ENCODE data around the gene HDDC2.

HDDC2 gene

DNA sequence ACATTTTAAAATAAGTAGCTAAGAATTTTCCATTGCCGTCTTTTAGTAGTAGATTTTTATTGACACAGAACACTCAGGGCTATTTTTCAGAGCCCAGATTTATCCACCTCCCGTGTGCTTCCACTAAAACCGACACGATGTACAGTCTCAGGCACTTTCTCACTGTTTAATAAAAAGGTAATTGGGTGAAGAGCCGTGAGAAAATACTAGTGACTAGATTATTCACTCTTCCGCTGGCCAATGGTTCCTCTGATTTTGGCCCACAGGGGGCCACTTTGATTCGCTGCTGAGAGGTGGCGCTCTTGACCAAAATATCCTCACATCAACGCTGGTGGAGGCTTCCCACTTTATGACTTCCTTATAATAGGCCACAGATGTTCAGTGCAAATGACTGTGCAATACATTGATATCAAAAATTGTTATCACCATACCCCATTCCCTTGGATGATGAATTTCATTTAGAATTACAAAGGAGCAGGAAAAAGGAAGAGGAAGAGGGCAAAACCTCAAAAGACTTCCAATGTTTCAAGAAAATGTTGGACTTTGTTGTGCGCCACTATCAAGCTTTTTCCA lies 12.3 kb upstream of the HDDC2 start:
- no peaks in the 10 kb centered on the region for H3K9me3 Mint-ChIP-seq
- H3K4me1 Mint-ChIP-seq, result no peaks in the 10 kb centered on the region
- H3K27ac Mint-ChIP-seq, result no peak overlapping the region
- peak; percentile 79 for ATAC-seq
- H3K27me3 Mint-ChIP-seq, result peaks cover 5% of the 10 kb centered on the region
- H3K4me3 Mint-ChIP-seq, result no peak overlapping the region
- H3K36me3 Mint-ChIP-seq (ENCODE audit: low read depth), result no peaks in the 10 kb centered on the region
- DNase-seq, result peak; percentile 42

DNA sequence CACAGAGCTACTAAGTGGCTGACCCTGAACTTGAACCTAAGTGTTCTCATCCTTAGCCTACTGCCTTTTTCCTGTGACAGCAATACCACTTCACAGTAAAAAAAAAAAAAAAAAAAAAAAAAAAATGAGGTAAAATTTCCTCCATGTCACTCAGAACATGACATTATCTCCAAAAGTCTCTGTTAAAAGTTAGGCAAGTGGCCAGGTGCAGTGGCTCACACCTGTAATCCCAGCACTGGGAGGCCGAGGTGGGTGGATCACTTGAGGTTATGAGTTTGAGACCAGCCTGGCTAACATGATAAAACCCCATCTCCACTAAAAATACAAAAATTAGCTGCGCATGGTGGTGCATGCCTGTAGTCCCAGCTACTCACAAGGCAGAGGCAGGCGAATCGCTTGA lies 11.2 kb upstream of the HDDC2 start:
- Mint-ChIP-seq H3K36me3 (ENCODE audit: low read depth) (no peaks in the 10 kb centered on the region), H3K9me3 (no peaks in the 10 kb centered on the region), H3K27ac (no peak overlapping the region), H3K4me1 (peaks cover 3% of the 10 kb centered on the region), H3K4me3 (no peak overlapping the region), H3K27me3 (peaks cover 6% of the 10 kb centered on the region)
- DNase-seq, result no peak
- no peak for ATAC-seq

DNA sequence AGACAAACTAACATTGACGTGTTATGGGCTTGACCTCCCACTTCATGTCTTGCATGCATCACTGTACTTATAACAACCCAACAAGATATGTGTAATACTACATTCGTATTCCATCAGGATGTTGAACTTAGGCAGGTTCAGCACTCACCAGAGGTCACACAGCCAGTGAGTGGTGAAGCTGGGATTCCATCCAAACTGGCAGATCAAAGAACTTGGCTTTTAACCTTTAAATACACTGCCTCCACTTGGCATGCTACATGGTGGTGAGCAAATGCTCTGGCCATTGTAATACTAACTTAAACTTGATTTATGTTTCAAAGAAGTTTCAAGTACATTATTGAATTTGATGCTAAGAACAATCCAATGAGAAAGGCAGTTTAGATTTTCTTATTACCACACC lies 10.7 kb upstream of the HDDC2 start:
- H3K36me3 Mint-ChIP-seq (ENCODE audit: low read depth), result no peaks in the 10 kb centered on the region
- H3K4me3 Mint-ChIP-seq, result no peak overlapping the region
- no peaks in the 10 kb centered on the region for H3K9me3 Mint-ChIP-seq
- no peak for DNase-seq
- ATAC-seq, result no peak
- peaks cover 4% of the 10 kb centered on the region for H3K27me3 Mint-ChIP-seq
- H3K27ac Mint-ChIP-seq, result no peak overlapping the region
- peaks cover 6% of the 10 kb centered on the region for H3K4me1 Mint-ChIP-seq

DNA sequence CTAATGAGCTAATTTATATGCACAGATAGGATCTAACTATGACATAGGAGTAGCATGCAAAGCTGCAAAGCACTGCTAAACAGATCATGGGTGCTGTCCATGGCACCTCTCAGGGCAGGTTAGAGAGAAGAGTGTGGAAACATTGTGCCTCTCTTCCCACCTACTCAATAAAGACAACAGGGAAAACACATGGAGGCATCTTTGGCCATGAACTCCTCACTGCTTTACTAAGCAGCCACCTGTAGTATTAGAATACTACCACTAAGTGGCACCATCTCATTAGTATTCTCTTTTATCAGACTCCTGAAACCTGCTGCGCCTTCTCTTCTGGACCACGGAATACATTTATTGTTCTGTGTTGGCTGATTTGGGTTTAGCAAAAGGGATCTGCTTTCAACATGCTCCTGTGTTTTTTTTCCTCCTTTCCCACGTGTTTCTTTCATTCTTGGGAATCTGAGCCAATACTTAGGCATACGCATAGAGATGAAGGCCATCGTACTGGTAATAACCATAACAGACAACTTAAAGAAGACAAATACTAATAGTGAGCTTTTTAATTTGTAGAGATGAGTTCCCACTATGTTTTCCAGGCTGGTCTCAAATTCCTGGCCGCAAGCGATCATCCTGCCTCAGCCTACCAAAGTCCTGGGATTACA lies 9.4 kb upstream of the HDDC2 start:
- Mint-ChIP-seq H3K4me1 (peaks cover 6% of the 10 kb centered on the region), H3K9me3 (no peaks in the 10 kb centered on the region), H3K36me3 (ENCODE audit: low read depth) (no peaks in the 10 kb centered on the region), H3K27me3 (peaks cover 8% of the 10 kb centered on the region), H3K27ac (no peak overlapping the region), H3K4me3 (no peak overlapping the region)
- peak; percentile 72 for ATAC-seq
- no peak for DNase-seq

DNA sequence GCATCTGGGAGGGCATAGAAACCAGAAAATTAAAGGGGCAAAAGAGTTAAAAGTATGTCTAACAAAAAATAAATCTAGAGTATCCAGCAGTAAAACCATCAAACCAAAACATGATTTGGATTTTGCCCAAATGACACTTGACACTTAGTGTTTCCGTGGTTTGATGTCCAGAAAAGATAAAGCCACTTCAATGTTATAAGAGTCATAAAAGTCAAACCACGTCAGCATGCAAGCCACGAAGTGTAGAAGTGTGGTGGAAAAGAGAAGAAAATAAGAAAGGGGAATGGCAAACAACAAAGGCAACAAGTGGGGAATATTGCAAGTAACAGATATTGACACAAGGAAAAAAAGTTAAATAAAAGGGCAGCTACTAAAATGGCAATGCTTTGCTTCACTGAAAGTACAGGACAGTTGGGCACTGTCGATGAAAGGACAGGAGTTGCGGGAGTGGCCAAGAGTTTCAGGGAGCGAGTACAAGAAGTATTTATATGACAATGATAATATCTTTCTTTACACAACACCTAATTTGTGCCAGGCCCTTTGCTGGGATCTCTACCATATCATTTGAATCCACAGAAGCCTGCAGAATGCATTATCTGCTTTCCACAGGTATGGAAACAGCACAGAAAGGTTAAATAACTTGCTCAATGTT lies 6.3 kb upstream of the HDDC2 start:
- H3K9me3 Mint-ChIP-seq, result peaks cover 1% of the 10 kb centered on the region
- H3K4me3 Mint-ChIP-seq, result no peak overlapping the region
- peak; percentile 46 for ATAC-seq
- DNase-seq, result no peak
- H3K36me3 Mint-ChIP-seq (ENCODE audit: low read depth), result no peaks in the 10 kb centered on the region
- peaks cover 8% of the 10 kb centered on the region for H3K27me3 Mint-ChIP-seq
- H3K4me1 Mint-ChIP-seq, result peaks cover 6% of the 10 kb centered on the region
- peak overlapping the region; percentile 46 for H3K27ac Mint-ChIP-seq

DNA sequence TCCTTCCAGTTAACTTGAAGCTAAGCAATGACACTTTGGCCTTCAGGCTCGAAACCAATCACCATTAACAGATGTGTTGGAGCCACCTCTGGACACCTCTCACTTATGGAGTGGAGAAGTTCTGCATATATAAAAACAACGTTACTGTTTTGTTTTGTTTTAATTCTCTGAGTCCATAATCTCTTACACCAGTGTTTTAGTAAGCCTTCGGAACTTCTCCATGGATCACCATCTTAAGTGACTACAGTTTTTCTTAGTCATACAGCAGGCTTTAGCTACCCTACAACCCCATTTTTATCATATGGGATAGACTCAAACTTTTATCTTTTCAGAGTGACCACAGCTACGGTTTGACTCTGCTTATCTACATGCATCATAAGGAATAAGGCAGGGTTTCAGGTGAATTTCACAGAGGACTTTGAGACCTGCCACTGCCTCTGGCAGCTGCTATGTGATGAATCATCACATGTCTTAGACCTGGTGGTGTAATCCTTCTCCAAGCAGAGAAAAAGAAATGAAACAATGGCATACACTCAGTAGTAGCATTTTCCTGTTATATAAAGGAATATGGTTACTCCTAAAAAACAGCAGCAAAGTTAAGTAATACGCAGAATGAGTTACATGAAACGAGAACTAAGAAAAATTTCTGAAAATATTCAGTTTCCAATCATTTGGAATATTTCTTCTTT lies 5.5 kb upstream of the HDDC2 start:
- H3K27me3 Mint-ChIP-seq, result peaks cover 8% of the 10 kb centered on the region
- H3K27ac Mint-ChIP-seq, result no peak overlapping the region
- no peak for DNase-seq
- no peak overlapping the region for H3K4me3 Mint-ChIP-seq
- ATAC-seq, result peak; percentile 46
- H3K36me3 Mint-ChIP-seq (ENCODE audit: low read depth), result no peaks in the 10 kb centered on the region
- peaks cover 9% of the 10 kb centered on the region for H3K9me3 Mint-ChIP-seq
- peaks cover 12% of the 10 kb centered on the region for H3K4me1 Mint-ChIP-seq

DNA sequence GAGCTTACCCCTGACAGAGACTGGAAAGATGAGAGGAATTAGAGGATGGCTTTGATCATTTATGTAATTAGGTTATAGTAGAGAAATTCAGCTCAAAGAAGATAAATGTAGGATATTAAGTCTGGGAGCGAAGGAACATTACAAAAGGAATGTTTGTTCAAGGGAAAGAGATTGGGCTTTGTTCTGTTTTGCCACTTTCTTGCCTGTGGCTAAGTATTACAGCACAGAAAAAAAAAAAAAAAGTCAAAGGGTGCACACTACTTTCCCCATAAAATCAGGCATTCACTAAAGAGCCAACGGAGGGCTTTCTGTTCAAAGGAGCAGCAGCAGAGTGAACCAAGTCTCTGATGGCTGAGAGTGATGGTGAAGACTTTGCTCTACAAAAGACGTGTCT lies 5.0 kb upstream of the HDDC2 start:
- DNase-seq, result no peak
- Mint-ChIP-seq H3K9me3 (peaks cover 12% of the 10 kb centered on the region), H3K4me3 (no peak overlapping the region), H3K36me3 (ENCODE audit: low read depth) (no peaks in the 10 kb centered on the region), H3K27ac (no peak overlapping the region), H3K4me1 (peaks cover 14% of the 10 kb centered on the region), H3K27me3 (peaks cover 8% of the 10 kb centered on the region)
- ATAC-seq, result no peak

DNA sequence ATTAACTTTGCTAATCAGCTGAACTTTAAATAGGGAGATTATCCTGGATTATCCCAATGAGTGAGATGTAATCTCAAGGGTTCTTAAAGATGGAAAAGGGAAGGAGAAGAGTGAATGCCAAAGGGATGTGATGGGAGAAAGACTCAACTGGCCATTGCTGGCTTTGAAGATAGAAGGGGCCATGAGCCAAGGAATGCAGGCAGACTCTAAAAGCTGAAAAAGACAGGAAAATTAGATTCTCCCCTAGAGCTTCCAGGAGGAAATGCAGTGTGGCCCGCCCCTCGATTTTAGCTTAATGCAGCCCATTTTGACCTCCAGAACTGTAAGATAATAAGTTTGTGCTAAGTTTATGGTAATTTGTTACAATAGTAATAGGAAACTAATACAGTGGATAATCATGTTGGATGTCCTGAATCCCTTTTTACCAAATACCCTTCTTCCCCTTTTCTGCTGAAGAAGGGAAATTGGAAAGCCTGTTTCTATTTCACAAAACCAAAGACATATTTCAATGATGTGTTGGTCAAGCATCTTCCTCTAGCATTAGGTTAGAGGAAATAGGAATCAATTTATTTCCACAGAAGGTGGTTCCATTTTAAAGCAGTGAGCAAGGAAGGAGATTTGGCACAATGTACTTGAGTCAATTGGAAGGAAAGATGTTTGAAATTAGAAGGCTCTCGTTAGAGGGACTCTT lies 3.3 kb upstream of the HDDC2 start:
- no peak for ATAC-seq
- peaks cover 6% of the 10 kb centered on the region for H3K27me3 Mint-ChIP-seq
- DNase-seq, result no peak
- peaks cover 21% of the 10 kb centered on the region for H3K4me1 Mint-ChIP-seq
- peaks cover 12% of the 10 kb centered on the region for H3K9me3 Mint-ChIP-seq
- peaks cover 11% of the 10 kb centered on the region for H3K36me3 Mint-ChIP-seq (ENCODE audit: low read depth)
- no peak overlapping the region for H3K27ac Mint-ChIP-seq
- H3K4me3 Mint-ChIP-seq, result no peak overlapping the region

DNA sequence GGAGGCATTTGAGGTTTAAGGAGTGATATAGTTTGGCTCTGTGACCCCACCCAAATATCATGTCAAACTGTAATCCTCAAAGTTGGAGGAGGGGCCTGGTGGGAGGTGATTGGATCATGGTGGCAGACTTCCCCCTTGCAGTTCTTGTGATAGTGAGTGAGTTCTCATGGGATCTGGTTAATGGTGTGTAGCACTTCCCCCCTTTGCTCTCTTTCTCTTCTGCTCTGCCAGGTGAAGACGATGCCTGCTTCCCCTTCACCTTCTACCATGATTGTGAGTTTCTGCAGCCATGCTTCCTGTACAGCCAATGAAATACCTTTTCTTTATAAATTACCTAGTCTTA lies 1.7 kb upstream of the HDDC2 start:
- ATAC-seq, result no peak
- peaks cover 12% of the 10 kb centered on the region for H3K9me3 Mint-ChIP-seq
- no peak for DNase-seq
- no peak overlapping the region for H3K4me3 Mint-ChIP-seq
- H3K36me3 Mint-ChIP-seq (ENCODE audit: low read depth), result peaks cover 27% of the 10 kb centered on the region
- peaks cover 34% of the 10 kb centered on the region for H3K4me1 Mint-ChIP-seq
- peak overlapping the region; percentile 45 for H3K27ac Mint-ChIP-seq
- peaks cover 6% of the 10 kb centered on the region for H3K27me3 Mint-ChIP-seq

DNA sequence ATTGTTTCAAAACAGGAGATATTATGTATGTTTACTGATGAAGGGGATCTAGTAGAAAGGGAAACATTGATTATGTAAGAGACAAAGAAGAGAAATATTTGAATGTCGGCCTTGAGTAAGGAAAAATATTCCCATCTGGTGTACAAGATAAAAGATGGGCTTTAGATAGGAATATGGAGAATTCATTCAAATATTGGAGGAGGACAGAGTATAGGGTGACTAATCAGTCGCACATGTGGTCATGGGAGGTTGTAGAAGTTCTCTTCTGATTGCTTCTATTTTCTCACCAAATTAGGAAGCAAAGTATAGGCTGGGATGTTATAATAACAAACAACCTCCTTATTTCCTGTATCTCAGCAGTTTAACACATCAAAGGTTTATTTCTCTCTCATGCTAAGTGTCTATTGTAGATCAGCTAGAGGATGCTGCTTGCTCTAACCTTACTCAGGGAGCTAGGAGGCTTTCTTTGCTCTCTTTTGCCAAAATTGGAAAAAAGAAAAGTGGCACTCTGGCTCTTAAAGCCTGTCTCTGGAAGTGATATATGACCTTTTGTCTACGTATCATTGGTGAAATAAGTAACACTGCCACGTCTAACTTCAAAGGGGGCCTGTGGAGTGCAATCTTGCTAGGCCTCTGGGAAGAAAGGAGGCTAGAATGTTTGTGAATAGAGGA lies 1.2 kb upstream of the HDDC2 start:
- DNase-seq (no peak), ATAC-seq (no peak)
- H3K4me3 Mint-ChIP-seq, result peak overlapping the region; percentile 97
- peaks cover 12% of the 10 kb centered on the region for H3K9me3 Mint-ChIP-seq
- peaks cover 36% of the 10 kb centered on the region for H3K4me1 Mint-ChIP-seq
- peak overlapping the region; percentile 75 for H3K27ac Mint-ChIP-seq
- peaks cover 32% of the 10 kb centered on the region for H3K36me3 Mint-ChIP-seq (ENCODE audit: low read depth)
- peaks cover 4% of the 10 kb centered on the region for H3K27me3 Mint-ChIP-seq

DNA sequence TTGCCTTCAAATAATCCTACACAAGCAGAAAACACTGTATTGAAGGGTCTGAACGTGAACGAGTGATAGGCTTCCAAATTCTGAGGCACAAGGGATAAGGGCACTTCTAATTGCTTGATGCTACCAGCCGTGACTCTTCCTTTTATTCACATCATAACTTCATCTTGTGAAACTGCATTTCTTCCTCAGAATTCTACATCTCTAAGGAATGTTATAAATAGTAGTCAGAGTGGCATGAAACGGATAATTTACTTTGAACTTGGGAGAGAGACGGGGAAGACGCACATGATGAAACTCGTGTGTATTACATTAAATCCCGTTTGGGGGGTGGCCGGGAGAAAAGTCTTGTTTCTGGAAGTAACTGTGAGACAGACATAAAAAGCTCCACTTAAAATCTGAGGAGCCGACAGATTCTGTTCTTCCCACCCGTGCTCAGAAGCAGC lies 754 bp downstream of the HDDC2 start:
- DNase-seq (no peak), ATAC-seq (no peak)
- Mint-ChIP-seq H3K9me3 (peaks cover 12% of the 10 kb centered on the region), H3K36me3 (ENCODE audit: low read depth) (peaks cover 49% of the 10 kb centered on the region), H3K27me3 (no peaks in the 10 kb centered on the region), H3K27ac (peak overlapping the region; percentile 97), H3K4me1 (peaks cover 47% of the 10 kb centered on the region), H3K4me3 (peak overlapping the region; percentile 97)

DNA sequence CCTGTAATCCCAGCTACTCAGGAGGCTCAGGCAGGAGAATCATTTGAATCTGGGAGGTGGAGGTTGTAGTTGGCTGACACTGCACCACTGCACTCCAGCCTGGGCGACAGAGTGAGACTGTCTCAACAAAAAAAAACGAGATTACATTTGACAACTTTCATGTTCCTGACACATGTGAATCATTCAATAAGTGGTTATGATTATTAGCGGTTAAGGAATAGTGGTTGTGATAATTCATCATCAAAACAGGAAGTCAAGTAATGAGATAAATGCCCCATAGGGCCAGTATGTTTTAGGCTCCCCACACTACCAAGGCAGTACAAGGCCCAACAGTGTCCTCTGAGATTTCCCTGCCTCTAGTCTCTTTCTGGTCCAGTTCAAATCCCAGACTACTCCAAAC lies 2.5 kb downstream of the HDDC2 start:
- H3K27me3 Mint-ChIP-seq, result no peaks in the 10 kb centered on the region
- peaks cover 12% of the 10 kb centered on the region for H3K9me3 Mint-ChIP-seq
- no peak for ATAC-seq
- H3K36me3 Mint-ChIP-seq (ENCODE audit: low read depth), result peaks cover 62% of the 10 kb centered on the region
- H3K27ac Mint-ChIP-seq, result peak overlapping the region; percentile 97
- H3K4me3 Mint-ChIP-seq, result peak overlapping the region; percentile 97
- no peak for DNase-seq
- H3K4me1 Mint-ChIP-seq, result peaks cover 58% of the 10 kb centered on the region

DNA sequence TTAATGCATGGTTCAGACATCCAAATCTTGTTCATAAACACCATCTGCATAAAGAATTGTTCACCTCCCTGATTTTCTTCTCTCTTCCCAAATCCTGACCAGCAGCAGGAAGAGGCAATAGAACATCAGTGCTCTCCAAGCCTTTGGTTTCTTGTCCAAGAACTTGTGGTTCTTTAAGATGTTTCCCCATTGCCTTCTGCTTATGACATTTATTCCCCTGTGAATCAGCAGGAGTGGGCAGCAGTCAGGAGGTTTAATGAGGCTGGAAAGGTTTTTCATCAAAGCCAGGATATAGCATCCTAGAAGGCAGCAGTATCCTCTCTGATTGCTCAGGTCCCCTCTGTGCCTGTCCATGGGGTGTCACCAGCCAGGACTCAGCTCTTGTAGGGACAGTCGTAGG lies 5.3 kb downstream of the HDDC2 start:
- Mint-ChIP-seq H3K36me3 (ENCODE audit: low read depth) (peaks cover 86% of the 10 kb centered on the region), H3K9me3 (no peaks in the 10 kb centered on the region), H3K4me1 (peaks cover 50% of the 10 kb centered on the region)

DNA sequence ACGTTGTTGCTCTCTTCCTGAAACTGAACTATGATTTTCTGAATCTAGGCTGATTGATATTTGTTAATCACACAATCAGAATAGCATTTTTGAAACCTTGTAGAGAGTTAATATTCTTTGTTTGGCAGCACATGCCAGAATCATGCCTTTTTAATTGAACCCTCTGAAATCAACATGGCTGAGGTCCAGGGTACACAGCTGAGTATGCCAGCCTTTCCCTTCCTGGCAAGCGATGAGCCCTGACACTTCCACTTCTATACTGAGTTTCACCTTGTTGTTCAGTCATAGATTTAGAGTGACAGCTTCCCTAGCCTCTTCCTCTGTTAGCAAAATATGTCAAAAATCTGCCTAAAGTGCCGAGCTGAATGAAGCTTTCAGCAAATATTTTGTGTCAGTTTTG lies 6.8 kb downstream of the HDDC2 start:
- Mint-ChIP-seq H3K27me3 (no peaks in the 10 kb centered on the region), H3K36me3 (ENCODE audit: low read depth) (peaks cover 86% of the 10 kb centered on the region), H3K27ac (no peak overlapping the region), H3K4me3 (no peak overlapping the region), H3K9me3 (no peaks in the 10 kb centered on the region), H3K4me1 (peaks cover 40% of the 10 kb centered on the region)
- no peak for ATAC-seq
- DNase-seq, result no peak

More for the DNA sequence above, 5.3 kb downstream of the HDDC2 start:
- ATAC-seq, result no peak
- no peak for DNase-seq
- no peak overlapping the region for H3K4me3 Mint-ChIP-seq
- no peaks in the 10 kb centered on the region for H3K27me3 Mint-ChIP-seq
- H3K27ac Mint-ChIP-seq, result no peak overlapping the region
